Measurements from ENCODE around the gene RFX6. TPM values are rescaled to one million over a fixed set of nuclear protein-coding genes. Genes with fewer than 3 reads are reported as not detected.

RFX6 gene
- total RNA-seq, 1 experiment from 2014 or later, result 1.3 TPM

- no peaks in the 10 kb centered on the region for H3K9me3 ChIP-seq
- no peaks in the 10 kb centered on the region for H3K4me1 ChIP-seq
- no peak overlapping the region for H3K4me3 ChIP-seq (ENCODE audit: low read depth, low read length)
- peak in 1 of 2 experiments; percentile 60 for DNase-seq
- no peak overlapping the region for H3K4me3 Mint-ChIP-seq (ENCODE audit: unreplicated experiment)
- no TSS peak for BruUV-seq (replicated peaks)
- H3K9me3 Mint-ChIP-seq (ENCODE audit: unreplicated experiment), result no peaks in the 10 kb centered on the region
- H3K27ac Mint-ChIP-seq (ENCODE audit: unreplicated experiment), result no peak overlapping the region
- ChIA-PET POLR2A (no interaction called here), CTCF (interaction anchor here (0.6 to 1.6 kb wide), 2 partner anchors 88 to 198 kb away, joined by 3 to 13 read pairs; no protein-coding TSS in a partner anchor)
- H3K36me3 ChIP-seq (ENCODE audit: control insufficient read depth, insufficient read depth, low read length), result no peaks in the 10 kb centered on the region
- 0 out of 2 replicates have a peak, but pooled peaks cover 1% of the 10 kb centered on the region for H3K27me3 ChIP-seq (replicated peaks; ENCODE audit: control insufficient read depth, insufficient read depth, low read length)
- no peaks in the 10 kb centered on the region for H3K27me3 Mint-ChIP-seq (ENCODE audit: insufficient read depth, unreplicated experiment)
- TF ChIP-seq, protein P1, sequence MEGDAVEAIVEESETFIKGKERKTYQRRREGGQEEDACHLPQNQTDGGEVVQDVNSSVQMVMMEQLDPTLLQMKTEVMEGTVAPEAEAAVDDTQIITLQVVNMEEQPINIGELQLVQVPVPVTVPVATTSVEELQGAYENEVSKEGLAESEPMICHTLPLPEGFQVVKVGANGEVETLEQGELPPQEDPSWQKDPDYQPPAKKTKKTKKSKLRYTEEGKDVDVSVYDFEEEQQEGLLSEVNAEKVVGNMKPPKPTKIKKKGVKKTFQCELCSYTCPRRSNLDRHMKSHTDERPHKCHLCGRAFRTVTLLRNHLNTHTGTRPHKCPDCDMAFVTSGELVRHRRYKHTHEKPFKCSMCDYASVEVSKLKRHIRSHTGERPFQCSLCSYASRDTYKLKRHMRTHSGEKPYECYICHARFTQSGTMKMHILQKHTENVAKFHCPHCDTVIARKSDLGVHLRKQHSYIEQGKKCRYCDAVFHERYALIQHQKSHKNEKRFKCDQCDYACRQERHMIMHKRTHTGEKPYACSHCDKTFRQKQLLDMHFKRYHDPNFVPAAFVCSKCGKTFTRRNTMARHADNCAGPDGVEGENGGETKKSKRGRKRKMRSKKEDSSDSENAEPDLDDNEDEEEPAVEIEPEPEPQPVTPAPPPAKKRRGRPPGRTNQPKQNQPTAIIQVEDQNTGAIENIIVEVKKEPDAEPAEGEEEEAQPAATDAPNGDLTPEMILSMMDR (IDR thresholded peaks at IDR 0.05; ENCODE audit: insufficient read depth in 1 of 2, low read depth in 1 of 2, low read length in 1 of 2, severe bottlenecking in 1 of 2, unreplicated experiment in 1 of 2), result peak; percentile 71 to 76
- H3K4me1 Mint-ChIP-seq (ENCODE audit: low read depth, unreplicated experiment), result no peaks in the 10 kb centered on the region
- no peaks in the 10 kb centered on the region for H3K36me3 Mint-ChIP-seq (ENCODE audit: insufficient read depth, unreplicated experiment)
- intact Hi-C loops (cut with micrococcal nuclease; ENCODE audit: unreplicated experiment), result loop anchor here (1.0 kb wide), 4 partner anchors 67 to 190 kb away; partner anchors contain the start of gene RFX6
Measured at GRCh38 chr6:116969211-116969863, 92.3 kb downstream of the RFX6 start.

- POLR2A ChIA-PET, result no interaction called here
- no peaks in the 10 kb centered on the region for H3K36me3 Mint-ChIP-seq (ENCODE audit: insufficient read depth, unreplicated experiment)
- no peaks in the 10 kb centered on the region for H3K9me3 ChIP-seq
- TF ChIP-seq, protein P1 (IDR thresholded peaks at IDR 0.05; ENCODE audit: insufficient read depth in 1 of 2, low read depth in 1 of 2, low read length in 1 of 2, severe bottlenecking in 1 of 2, unreplicated experiment in 1 of 2), result peak; percentile 58 to 59
- intact Hi-C loops (cut with micrococcal nuclease; ENCODE audit: unreplicated experiment), result loop anchor here (1.0 kb wide), 2 partner anchors 217 to 345 kb away; no protein-coding TSS in a partner anchor
- no peaks in the 10 kb centered on the region for H3K4me1 ChIP-seq
- no peak overlapping the region for H3K27ac Mint-ChIP-seq (ENCODE audit: unreplicated experiment)
- H3K4me3 ChIP-seq (ENCODE audit: low read depth, low read length), result no peak overlapping the region
- 0 out of 2 replicates have a peak, but pooled peaks cover 1% of the 10 kb centered on the region for H3K27me3 ChIP-seq (replicated peaks; ENCODE audit: control insufficient read depth, insufficient read depth, low read length)
- no peaks in the 10 kb centered on the region for H3K9me3 Mint-ChIP-seq (ENCODE audit: unreplicated experiment)
- H3K36me3 ChIP-seq (ENCODE audit: control insufficient read depth, insufficient read depth, low read length), result no peaks in the 10 kb centered on the region
- BruUV-seq (replicated peaks), result no TSS peak
- peak; percentile 40 to 53 for DNase-seq
- H3K4me1 Mint-ChIP-seq (ENCODE audit: low read depth, unreplicated experiment), result no peaks in the 10 kb centered on the region
- H3K4me3 Mint-ChIP-seq (ENCODE audit: unreplicated experiment), result no peak overlapping the region
- CTCF ChIA-PET, result no interaction called here
- H3K27me3 Mint-ChIP-seq (ENCODE audit: insufficient read depth, unreplicated experiment), result no peaks in the 10 kb centered on the region
Measured at GRCh38 chr6:116971959-116972358, 94.9 kb downstream of the RFX6 start.

GRCh38 chr6:116973976-116974375, 96.9 kb downstream of the RFX6 start:
- Histone ChIP-seq H3K9me3 (no peaks in the 10 kb centered on the region), H3K4me3 (ENCODE audit: low read depth, low read length) (no peak overlapping the region), H3K36me3 (ENCODE audit: control insufficient read depth, insufficient read depth, low read length) (no peaks in the 10 kb centered on the region), H3K4me1 (no peaks in the 10 kb centered on the region), H3K27me3 (replicated peaks; ENCODE audit: control insufficient read depth, insufficient read depth, low read length) (0 out of 2 replicates have a peak, but pooled peaks cover 1% of the 10 kb centered on the region)
- no peak for DNase-seq
- Mint-ChIP-seq H3K36me3 (ENCODE audit: insufficient read depth, unreplicated experiment) (no peaks in the 10 kb centered on the region), H3K27ac (ENCODE audit: unreplicated experiment) (no peak overlapping the region), H3K4me1 (ENCODE audit: low read depth, unreplicated experiment) (no peaks in the 10 kb centered on the region), H3K27me3 (ENCODE audit: insufficient read depth, unreplicated experiment) (no peaks in the 10 kb centered on the region), H3K9me3 (ENCODE audit: unreplicated experiment) (no peaks in the 10 kb centered on the region), H3K4me3 (ENCODE audit: unreplicated experiment) (no peak overlapping the region)
- BruUV-seq (replicated peaks), result no TSS peak
- intact Hi-C loops (cut with micrococcal nuclease; ENCODE audit: unreplicated experiment), result no loop called here
- ChIA-PET POLR2A (no interaction called here), CTCF (no interaction called here)
- TF ChIP-seq, protein P1 (IDR thresholded peaks at IDR 0.05; ENCODE audit: insufficient read depth in 1 of 2, low read depth in 1 of 2, low read length in 1 of 2, severe bottlenecking in 1 of 2, unreplicated experiment in 1 of 2), result no peak

Measured in Caco-2 (cell line).